ENCODE measurements around the gene MED16. TPM values are rescaled to one million over a fixed set of nuclear protein-coding genes. Genes with fewer than 3 reads are reported as not detected.

The MED16 gene
- total RNA-seq, 6 donors from 2014 or later, result 33.5 to 110 (median 62.1) TPM

DNA sequence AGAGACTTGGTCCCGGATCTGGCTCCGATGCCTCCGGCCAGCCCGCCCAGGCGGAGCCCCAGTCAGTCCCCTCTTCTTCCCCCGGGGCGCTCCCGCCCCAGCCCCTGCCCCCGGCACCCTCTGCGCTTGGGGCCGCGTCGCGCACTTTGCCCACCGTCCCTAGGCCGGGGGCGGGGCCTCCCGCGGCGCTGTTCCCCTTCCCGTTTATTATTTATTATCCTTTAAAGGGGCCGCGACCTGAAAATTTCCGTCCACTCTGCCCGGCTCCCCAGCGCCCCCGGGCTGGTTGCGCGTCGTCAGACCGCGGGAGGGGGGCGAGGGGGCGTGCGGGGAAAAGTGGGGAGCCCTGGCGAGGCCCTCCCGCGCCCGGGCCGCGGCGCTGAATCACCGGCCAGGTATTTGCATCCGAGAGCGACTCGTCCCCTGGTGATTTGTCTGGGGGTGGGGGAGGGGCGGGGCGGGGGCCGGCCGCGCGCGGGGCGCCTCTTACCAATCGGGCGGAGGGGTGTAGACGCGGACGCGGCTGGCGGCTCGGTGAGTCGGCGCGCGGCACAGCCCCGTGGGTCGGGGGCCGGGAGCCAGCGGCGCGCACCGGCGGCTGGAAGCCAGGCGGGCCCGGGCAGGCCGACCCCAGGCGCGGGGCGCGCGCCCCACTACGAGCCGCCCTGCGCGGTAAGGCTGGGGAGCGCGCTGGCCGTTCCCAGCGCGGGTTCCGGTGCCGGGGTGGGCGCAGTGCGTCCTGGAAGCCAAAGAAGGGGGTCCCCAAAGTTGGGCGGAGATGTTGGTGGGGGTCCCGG, 32.7 kb upstream of the MED16 start, which contains the start of gene ARID3A:
TSS of gene ARID3A (plus strand) at position 510 of the 797 bp plus-strand sequence. CDS start 3,494 bp downstream, outside the sequence.
- H3K27ac ChIP-seq, result peak within 1 kb of the TSS; percentile 86 to 97 (median 88)
- peak; percentile 84 to 97 for DNase-seq

DNA sequence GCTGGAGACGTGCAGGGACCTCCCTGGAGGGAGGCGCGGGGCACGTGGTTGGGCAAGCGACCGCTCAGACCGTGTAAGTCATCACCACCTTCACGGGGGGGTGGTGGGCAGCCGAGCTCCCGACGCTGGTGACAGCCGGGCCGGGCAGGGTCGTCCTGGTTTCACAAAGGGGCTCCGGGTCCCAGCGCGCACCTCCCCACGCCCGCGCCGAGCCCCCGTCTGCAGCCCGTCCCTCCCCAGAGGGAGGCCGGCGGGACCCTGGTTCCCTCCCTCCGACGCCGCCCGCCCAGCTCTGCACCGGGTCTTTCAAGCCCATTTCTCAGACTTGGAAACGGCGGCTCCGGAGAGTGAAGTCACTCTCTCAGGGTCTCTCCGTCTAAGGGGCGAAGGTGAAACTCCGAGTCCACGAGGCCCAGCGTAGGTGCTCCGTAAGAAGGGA, 32.1 kb upstream of the MED16 start:
- WGBS, 2 donors, result 0 to 1% methylated on average over 21 to 39 of the region's 39 CpGs
- peak in 1 of 2 donors; percentile 88 for DNase-seq

More for the DNA sequence above, 32.7 kb upstream of the MED16 start, which contains the start of gene ARID3A:
- WGBS, 2 donors, result 0 to 1% methylated on average over 22 to 39 of the region's 97 CpGs
- Histone ChIP-seq H3K36me3 (peaks cover 0 to 14% (median 8%) of the 10 kb centered on the region in 4 donors), H3K9me3 (no peaks in the 10 kb centered on the region), H3K27me3 (peaks cover 0 to 4% (median 0%) of the 10 kb centered on the region in 4 donors), H3K4me3 (peak within 1 kb of the TSS; percentile 90 to 97 (median 96)), H3K4me1 (peaks cover 30 to 49% (median 35%) of the 10 kb centered on the region in 4 donors)
- TF ChIP-seq EP300 (IDR thresholded peaks at IDR 0.05) (no peak), POLR2A (IDR thresholded peaks at IDR 0.05) (peak in 1 of 4 donors; percentile 37), POLR2AphosphoS5 (IDR thresholded peaks at IDR 0.05) (no peak)
- TF ChIP-seq, protein P1, sequence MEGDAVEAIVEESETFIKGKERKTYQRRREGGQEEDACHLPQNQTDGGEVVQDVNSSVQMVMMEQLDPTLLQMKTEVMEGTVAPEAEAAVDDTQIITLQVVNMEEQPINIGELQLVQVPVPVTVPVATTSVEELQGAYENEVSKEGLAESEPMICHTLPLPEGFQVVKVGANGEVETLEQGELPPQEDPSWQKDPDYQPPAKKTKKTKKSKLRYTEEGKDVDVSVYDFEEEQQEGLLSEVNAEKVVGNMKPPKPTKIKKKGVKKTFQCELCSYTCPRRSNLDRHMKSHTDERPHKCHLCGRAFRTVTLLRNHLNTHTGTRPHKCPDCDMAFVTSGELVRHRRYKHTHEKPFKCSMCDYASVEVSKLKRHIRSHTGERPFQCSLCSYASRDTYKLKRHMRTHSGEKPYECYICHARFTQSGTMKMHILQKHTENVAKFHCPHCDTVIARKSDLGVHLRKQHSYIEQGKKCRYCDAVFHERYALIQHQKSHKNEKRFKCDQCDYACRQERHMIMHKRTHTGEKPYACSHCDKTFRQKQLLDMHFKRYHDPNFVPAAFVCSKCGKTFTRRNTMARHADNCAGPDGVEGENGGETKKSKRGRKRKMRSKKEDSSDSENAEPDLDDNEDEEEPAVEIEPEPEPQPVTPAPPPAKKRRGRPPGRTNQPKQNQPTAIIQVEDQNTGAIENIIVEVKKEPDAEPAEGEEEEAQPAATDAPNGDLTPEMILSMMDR (IDR thresholded peaks at IDR 0.05), result peak in 1 of 6 experiments; percentile 19
- peak; percentile 74 to 90 for ATAC-seq (ENCODE audit: low FRiP score in 2 of 2)

DNA sequence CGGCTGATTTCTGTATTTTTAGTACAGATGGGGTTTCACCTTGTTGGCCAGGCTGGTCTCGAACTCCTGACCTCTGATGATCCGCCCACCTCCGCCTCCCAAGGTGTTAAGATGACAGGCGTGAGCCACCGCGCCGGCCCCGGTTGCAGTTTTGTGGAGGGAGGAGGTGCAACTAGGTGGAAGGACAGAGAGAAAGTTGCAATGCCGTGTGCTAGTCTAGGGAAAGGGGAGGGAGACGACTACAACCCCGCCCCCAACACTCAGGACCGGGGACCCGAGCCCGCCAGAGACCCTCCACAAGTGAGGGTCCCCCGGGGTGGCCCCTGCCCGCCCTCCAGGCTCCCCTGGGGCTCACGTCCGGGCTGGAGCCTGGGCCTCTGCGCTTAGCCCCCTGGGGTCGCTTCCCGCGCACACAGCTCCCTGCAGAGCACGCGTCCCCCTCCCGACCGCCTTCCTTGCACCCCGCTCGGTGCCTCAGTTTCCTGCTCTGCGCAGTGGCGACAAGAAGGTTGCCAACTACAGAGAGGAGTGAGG, 31.6 kb upstream of the MED16 start:
- peak overlapping the region; percentile 90 to 97 (median 96) for H3K4me3 ChIP-seq
- H3K36me3 ChIP-seq, result peaks cover 0 to 7% (median 4%) of the 10 kb centered on the region in 4 donors
- peak overlapping the region; percentile 86 to 97 (median 88) for H3K27ac ChIP-seq
- H3K4me1 ChIP-seq, result peaks cover 40 to 60% (median 45%) of the 10 kb centered on the region in 4 donors
- ATAC-seq (ENCODE audit: low FRiP score in 2 of 2) (no peak), DNase-seq (peak in 1 of 2 donors; percentile 83)
- WGBS, 2 donors, result 13 to 14% methylated on average over 14 to 31 of the region's 31 CpGs
- TF ChIP-seq POLR2A (IDR thresholded peaks at IDR 0.05), result no peak
- TF ChIP-seq, protein P1 (IDR thresholded peaks at IDR 0.05), result no peak
- no peak for TF ChIP-seq EP300 (IDR thresholded peaks at IDR 0.05)
- TF ChIP-seq POLR2AphosphoS5 (IDR thresholded peaks at IDR 0.05), result no peak
- peaks cover 0 to 14% (median 10%) of the 10 kb centered on the region in 4 donors for H3K27me3 ChIP-seq
- no peaks in the 10 kb centered on the region for H3K9me3 ChIP-seq

More for the DNA sequence above, 32.1 kb upstream of the MED16 start:
- Histone ChIP-seq H3K4me3 (peak overlapping the region; percentile 90 to 97 (median 96)), H3K36me3 (peaks cover 0 to 12% (median 7%) of the 10 kb centered on the region in 4 donors), H3K4me1 (peaks cover 35 to 56% (median 40%) of the 10 kb centered on the region in 4 donors), H3K9me3 (no peaks in the 10 kb centered on the region), H3K27me3 (peaks cover 0 to 10% (median 5%) of the 10 kb centered on the region in 4 donors), H3K27ac (peak overlapping the region; percentile 86 to 97 (median 88))
- TF ChIP-seq POLR2A (IDR thresholded peaks at IDR 0.05) (no peak), POLR2AphosphoS5 (IDR thresholded peaks at IDR 0.05) (no peak), EP300 (IDR thresholded peaks at IDR 0.05) (no peak)
- TF ChIP-seq, protein P1 (IDR thresholded peaks at IDR 0.05), result no peak
- ATAC-seq (ENCODE audit: low FRiP score in 2 of 2), result peak; percentile 15 to 77

DNA sequence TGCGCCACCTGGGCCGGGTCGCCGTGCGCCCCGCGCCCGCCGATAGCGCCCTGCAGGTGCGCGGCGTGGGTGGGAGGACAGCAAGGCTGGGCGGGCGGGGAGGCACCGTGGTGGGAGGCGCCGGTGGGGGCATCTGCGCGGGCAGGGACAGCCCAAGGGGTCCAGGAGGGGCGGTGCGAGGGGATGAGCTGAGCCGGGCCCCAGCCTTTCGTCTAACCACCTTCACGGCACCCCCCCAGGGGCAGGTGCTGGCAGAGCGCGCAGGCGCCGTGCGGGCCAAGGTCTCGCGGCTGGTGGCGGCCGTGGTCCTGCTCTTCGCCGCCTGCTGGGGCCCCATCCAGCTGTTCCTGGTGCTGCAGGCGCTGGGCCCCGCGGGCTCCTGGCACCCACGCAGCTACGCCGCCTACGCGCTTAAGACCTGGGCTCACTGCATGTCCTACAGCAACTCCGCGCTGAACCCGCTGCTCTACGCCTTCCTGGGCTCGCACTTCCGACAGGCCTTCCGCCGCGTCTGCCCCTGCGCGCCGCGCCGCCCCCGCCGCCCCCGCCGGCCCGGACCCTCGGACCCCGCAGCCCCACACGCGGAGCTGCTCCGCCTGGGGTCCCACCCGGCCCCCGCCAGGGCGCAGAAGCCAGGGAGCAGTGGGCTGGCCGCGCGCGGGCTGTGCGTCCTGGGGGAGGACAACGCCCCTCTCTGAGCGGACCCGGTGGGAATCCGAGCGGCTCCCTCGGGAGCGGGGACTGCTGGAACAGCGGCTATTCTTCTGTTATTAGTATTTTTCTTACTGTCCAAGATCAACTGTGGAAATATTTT, 27.3 kb upstream of the MED16 start:
- peak in 1 of 2 donors; percentile 3 for ATAC-seq (ENCODE audit: low FRiP score in 2 of 2)
- peak overlapping the region in 3 of 4 donors; percentile 30 to 38 (median 36) for H3K4me3 ChIP-seq

More for the DNA sequence above, 27.3 kb upstream of the MED16 start:
- DNase-seq, result peak in 1 of 2 donors; percentile 91
- Histone ChIP-seq H3K4me1 (peaks cover 45 to 65% (median 48%) of the 10 kb centered on the region in 4 donors), H3K36me3 (no peaks in the 10 kb centered on the region), H3K27me3 (peaks cover 3 to 45% (median 36%) of the 10 kb centered on the region in 4 donors), H3K9me3 (no peaks in the 10 kb centered on the region), H3K27ac (peak overlapping the region in 1 of 4 donors; percentile 30)
- WGBS, 2 donors, result 1 to 2% methylated on average over 13 to 37 of the region's 84 CpGs
- TF ChIP-seq POLR2A (IDR thresholded peaks at IDR 0.05), result no peak
- TF ChIP-seq, protein P1 (IDR thresholded peaks at IDR 0.05), result peak in 1 of 6 experiments; percentile 5
